PC-9 (cell line): ENCODE measurements around the gene CEP63.

Source experiments
- CTCF ChIP-seq: fragments of 200-600 bp; sonication (generic); conservative IDR thresholded peaks from 2 replicates; pipeline ENCODE4 v1.6.1; 2017; ENCODE audit warnings: mixed run types, antibody characterized with exemption, mild to moderate bottlenecking, moderate library complexity
- EZH2 ChIP-seq: fragments of 200-600 bp; sonication (generic); IDR thresholded peaks from 2 replicates; pipeline ENCODE4 v1.8.0; 2017; ENCODE audit warnings: antibody characterized with exemption, low read depth

- TF ChIP-seq CTCF (no peak), EZH2 (no peak)
Observed at GRCh38 chr3:134504132-134504531, 18.3 kb downstream of the CEP63 start.
